Middle frontal gyrus (tissue), 1 donor: ENCODE data around the gene SRSF3.
"Not testable (repeated sequence)": the region's sequence is repeated elsewhere in the genome, so short reads cannot be mapped to it uniquely, and the experiment has no call there.

ENCODE experiments used
- DNase-seq: peaks from one replicate; pipeline ENCODE4 v3.0.0-alpha.2; 2015; ENCODE audit warnings: low spot score; ENCODE audit errors: extremely low spot score

The SRSF3 gene

GRCh38 chr6:36643977-36644376 is 49.8 kb downstream of the SRSF3 start:
- DNase-seq = no peak

GRCh38 chr6:36649086-36649485 is 54.9 kb downstream of the SRSF3 start:
- DNase-seq = no peak

DNA sequence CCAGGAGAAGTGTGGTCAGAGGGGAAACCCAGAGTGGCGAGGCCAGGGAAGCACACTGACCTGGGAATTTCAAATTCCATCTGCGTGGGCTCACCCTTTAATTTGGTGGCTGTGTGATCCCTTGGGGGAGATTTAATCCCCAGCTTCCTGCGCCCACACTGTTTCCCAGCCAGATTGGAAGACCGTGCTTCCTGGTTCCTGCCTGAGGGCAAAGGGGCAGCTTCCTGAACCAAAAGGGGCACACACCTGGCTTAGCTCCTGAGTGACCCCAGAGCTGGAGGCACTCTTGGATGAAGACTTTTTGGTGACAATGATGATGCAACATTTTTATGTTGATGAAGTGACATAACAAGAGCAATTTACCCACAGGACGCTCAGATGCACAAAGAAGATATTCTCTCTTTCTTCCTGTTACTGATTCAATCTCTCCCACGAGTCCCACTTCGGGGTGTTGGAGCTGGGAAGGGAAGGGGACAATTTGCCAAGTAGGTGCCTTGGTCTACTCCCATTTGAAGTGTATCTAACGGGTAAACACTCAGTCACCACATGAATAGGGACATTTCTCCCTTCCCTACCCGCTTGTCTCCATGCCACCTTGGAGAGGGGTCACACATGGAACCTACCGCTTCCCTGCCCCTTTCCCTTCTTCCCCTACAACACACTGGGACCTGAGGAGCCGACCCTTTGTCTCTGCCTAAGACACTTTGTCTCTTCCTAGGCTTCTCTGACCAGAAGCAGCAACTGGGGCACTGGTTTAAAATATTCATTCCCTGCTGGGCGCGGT is 55.7 kb downstream of the SRSF3 start:
- DNase-seq = no peak

DNA sequence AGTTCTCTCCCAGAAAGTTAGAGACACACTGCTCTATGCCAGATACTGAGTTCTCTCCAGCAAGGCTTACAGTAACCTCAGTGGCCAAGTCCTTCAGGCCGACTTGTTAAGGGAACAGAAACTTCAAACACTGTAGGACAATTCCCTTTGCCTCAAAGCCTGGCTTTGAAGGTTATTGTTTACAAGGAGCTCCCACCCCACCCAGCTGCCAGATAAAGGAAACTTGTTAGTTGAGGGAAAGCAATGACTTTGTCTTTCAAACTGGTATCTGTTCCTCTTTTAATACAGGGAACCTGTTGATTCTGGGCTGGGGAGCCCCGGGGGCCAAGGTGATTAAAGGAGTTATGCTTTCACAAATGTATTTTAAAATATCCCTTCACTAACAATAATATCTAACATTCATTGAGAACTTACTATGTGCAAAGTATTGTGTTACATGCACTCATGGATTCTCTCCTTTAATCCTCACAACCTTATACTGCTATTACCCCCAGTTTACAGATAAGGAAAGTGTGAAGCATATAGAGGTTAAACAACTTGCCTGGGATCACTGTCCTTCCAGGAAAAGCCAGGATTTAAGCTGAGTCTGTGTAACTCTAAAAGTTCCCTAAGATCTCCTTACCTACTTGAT is 56.8 kb downstream of the SRSF3 start:
- DNase-seq = no peak

DNA sequence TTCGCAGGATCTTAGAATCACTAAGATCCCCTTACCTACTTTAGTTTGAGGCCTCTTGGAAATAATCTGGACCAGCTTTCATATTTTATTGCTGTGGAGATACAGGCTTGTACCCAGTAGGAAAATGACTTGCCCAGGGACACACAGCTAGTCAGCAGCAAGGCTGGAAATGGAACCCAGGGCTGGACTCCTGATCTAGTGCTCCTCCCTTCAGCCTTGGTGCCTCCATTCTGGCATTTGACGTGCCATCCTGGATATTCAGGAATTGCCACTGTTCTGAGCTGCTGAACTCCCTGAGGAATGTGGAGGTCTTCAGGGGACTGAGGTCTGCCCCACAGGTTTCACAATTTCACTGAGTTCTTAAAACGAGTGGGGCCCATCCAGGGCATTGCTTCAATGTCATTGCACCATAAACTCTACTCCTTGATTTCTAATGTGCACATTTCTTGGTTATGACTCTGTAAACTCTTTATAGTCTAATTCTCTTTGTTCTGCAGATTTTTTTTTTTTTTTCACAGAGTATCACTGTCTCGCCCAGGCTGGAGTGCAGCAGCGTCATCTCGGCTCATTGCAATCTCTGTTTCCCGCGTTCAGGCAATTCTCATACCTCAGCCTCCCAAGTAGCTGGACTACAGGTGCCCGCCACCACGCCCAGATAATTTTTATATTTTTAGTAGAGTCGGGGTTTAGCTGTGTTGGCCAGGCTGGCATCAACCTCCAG is 57.7 kb downstream of the SRSF3 start:
- no peak for DNase-seq

DNA sequence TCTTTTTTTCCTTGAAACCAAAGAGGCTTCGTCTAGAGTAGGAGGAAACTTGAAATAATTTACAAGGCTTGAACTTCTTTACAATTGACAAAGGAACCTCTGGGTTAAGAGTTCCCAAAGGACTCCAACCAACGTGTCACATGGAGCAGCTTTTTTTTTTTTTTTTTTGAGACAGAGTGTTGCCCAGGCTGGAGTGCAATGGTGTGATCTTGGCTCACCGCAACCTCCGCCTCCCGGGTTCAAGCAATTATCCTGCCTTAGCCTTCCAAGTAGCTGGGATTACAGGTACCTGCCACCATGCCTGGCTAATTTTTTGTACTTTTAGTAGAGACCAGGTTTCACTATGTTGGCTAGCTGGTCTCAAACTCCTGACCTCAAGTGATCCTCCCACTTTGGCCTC is 60.3 kb downstream of the SRSF3 start:
- DNase-seq = not testable (repeated sequence)
